Central memory CD4-positive, alpha-beta T cell (primary cell): Measurements from ENCODE around the gene VHLL.

ENCODE experiments used
- DNase-seq: peaks from one replicate; pipeline ENCODE4 v3.0.0; 2022

VHLL gene

DNA sequence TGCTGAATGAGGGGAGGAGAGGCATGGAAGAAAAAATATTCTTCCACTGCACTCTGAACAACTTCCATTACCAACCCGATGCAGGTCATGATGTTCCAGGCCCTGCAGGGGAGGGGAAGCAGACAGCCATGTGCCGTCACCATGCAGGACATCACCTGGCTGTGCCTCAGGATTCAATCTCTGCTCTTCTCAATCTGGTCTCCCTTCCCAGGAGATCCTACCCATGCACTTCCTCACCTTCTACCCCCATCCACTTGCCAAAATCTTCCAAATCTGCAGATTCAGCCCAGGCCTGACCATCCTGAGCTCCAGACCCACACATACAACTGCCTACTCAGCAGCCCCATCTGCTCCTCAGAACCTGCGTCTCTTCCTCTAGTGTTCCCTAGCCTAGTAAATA lies 45.5 kb downstream of the VHLL start:
- no peak for DNase-seq

DNA sequence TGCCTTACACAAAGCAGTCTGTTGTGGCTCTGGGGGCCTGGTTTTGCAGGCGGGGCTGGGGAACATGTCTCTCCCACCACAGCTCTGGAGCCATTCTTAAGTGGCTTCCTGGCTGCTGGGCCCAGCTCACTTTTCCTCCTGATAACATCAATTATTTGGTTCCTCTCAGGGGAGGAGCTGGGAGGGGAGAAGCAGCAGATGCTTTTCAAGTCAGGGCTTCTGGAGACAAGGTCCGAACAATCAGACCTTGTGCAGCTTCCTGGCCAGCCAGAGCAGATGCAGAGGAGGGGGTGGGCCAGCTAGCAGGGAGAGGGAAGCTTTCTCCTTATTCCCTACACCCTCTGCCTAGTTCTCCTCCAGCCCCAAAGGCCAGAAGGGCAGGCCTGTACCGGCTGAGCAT lies 47.6 kb downstream of the VHLL start:
- no peak for DNase-seq

DNA sequence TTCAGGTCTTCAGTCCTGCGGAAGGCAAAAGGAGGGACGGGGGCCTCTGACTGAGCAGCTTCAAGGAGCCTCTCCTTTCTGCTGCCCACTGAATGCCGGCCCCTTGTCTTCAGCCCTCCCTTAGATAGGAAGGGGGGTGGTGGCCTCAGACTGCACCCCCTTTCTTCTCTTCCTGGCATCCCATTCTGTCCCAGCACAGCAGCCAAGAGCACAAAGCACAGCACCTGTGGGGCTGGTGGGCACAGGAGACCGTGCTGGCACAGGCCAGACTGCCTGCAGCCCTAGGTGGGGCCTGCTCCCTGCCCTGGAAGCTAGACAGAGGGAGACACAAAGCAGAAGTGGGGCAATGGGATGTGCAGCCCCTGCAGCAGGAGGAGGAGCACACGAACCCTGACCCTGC lies 49.5 kb downstream of the VHLL start:
- no peak for DNase-seq
